Activated CD4-positive, alpha-beta T cell treated with anti-CD3 and anti-CD28 coated beads, Interleukin-2, amount 50 U/mL, for 4 hours (primary cell): ENCODE results near the gene CLASP1.
"Not testable (repeated sequence)": the region's sequence is repeated elsewhere in the genome, so short reads cannot be mapped to it uniquely, and the experiment has no call there.

ENCODE experiments used
- DNase-seq, 2 experiments: peaks; one replicate each; pipeline ENCODE4 v3.0.0-alpha.2; 2020

CLASP1 gene

GRCh38 chr2:121658393-121658792 is 9.1 kb upstream of the CLASP1 start:
- not testable (repeated sequence) for DNase-seq

- no peak for DNase-seq
These were observed 3.8 kb upstream of the CLASP1 start for GRCh38 chr2:121653035-121653434.

- no peak for DNase-seq
These were observed 1.2 kb upstream of the CLASP1 start for GRCh38 chr2:121650315-121650930.

GRCh38 chr2:121649596-121650314 is 493 bp upstream of the CLASP1 start:
- DNase-seq: peak; percentile 93 to 96

- DNase-seq: peak; percentile 21 to 27
These were observed 785 bp downstream of the CLASP1 start for GRCh38 chr2:121648206-121649148.

GRCh38 chr2:121647396-121647795 is 1.9 kb downstream of the CLASP1 start:
- no peak for DNase-seq

GRCh38 chr2:121644715-121645114 is 4.5 kb downstream of the CLASP1 start:
- DNase-seq: no peak

GRCh38 chr2:121643877-121644276 is 5.4 kb downstream of the CLASP1 start:
- DNase-seq: no peak

GRCh38 chr2:121640380-121641316 is 8.6 kb downstream of the CLASP1 start:
- DNase-seq: no peak

GRCh38 chr2:121639846-121640245 is 9.4 kb downstream of the CLASP1 start:
- DNase-seq: not testable (repeated sequence)

- DNase-seq: no peak
These were observed 10.9 kb downstream of the CLASP1 start for GRCh38 chr2:121638333-121638732.

- no peak for DNase-seq
These were observed 13.9 kb downstream of the CLASP1 start for GRCh38 chr2:121635371-121635770.

- DNase-seq: no peak
These were observed 14.6 kb downstream of the CLASP1 start for GRCh38 chr2:121634354-121635307.

GRCh38 chr2:121633463-121633862 is 15.8 kb downstream of the CLASP1 start:
- DNase-seq: no peak

GRCh38 chr2:121627525-121628050 is 21.7 kb downstream of the CLASP1 start:
- DNase-seq: no peak

GRCh38 chr2:121626777-121627524 is 22.3 kb downstream of the CLASP1 start:
- no peak for DNase-seq

- no peak for DNase-seq
These were observed 23.3 kb downstream of the CLASP1 start for GRCh38 chr2:121625953-121626352.

GRCh38 chr2:121617042-121617599 is 32.1 kb downstream of the CLASP1 start:
- DNase-seq: no peak

- no peak for DNase-seq
These were observed 35.5 kb downstream of the CLASP1 start for GRCh38 chr2:121613774-121614173.

- DNase-seq: no peak
These were observed 36.1 kb downstream of the CLASP1 start for GRCh38 chr2:121613152-121613551.
